OCI-M2 (cell line): ENCODE results near the gene CUL9.

ENCODE experiments used
- DNase-seq: peaks from one replicate; lab custom pipeline; 2025; ENCODE audit not compliant: unreplicated experiment; lab: John Stamatoyannopoulos, UW

The CUL9 gene

GRCh38 chr6:43226192-43226851 is 44.3 kb downstream of the CUL9 start:
- DNase-seq = no peak

- DNase-seq = no peak
Observed at GRCh38 chr6:43228951-43229802, 47.2 kb downstream of the CUL9 start, which contains the start of gene DNPH1. Gene DNPH1 (minus strand): TSS chr6:43229481. CDS start chr6:43229456, 25 bp downstream.

- no peak for DNase-seq
Observed at GRCh38 chr6:43229803-43230620, 48.0 kb downstream of the CUL9 start.

GRCh38 chr6:43231053-43231452 is 49.1 kb downstream of the CUL9 start:
- DNase-seq = no peak

GRCh38 chr6:43231735-43232450 is 49.9 kb downstream of the CUL9 start:
- DNase-seq = no peak

DNA sequence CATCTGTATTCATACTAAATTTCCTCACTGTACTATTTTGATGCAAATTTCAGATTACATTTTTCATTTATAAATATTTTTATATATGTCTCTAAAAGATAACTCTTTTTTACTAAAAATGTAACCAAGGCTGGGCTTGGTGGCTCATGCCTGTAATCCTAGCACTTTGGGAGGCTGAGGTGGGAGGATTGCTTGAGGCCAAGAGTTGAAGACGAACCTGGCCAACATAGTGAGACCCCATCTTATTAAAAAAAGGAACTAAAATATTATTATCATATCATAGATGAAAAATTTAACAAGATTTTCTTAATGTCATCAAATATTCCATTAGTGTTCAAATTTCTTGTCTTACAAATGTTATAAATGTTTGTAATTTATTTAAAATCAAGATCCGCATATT is 53.8 kb downstream of the CUL9 start:
- DNase-seq = no peak

GRCh38 chr6:43239054-43239453 is 57.1 kb downstream of the CUL9 start:
- no peak for DNase-seq

- DNase-seq = no peak
Observed at GRCh38 chr6:43240950-43241349, 59.0 kb downstream of the CUL9 start.

DNA sequence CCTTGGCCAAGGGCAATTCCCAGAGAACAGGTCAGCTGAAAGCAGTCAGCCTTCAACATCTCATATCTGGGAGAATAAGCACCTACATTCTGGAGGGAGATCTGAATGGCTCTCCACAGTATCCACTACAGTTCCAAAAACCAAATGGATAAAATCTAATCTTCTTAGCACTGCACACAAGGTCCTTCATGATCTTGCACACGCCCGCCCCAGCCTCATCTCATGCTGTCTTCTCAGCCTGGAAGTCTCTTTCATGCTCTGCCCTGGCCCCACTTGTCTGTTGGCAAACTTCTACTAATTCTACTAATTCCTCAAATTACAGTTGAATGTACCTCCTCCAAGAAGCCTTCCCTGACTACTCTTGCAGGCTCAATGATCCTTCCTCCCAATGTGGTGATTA is 59.5 kb downstream of the CUL9 start:
- DNase-seq = no peak

- DNase-seq = no peak
Observed at GRCh38 chr6:43242908-43243663, 61.1 kb downstream of the CUL9 start, which contains the start of gene TTBK1. Gene TTBK1 (plus strand): TSS chr6:43243481. CDS start chr6:43246661, 3,180 bp downstream.

GRCh38 chr6:43243664-43244321 is 61.8 kb downstream of the CUL9 start:
- DNase-seq = no peak

DNA sequence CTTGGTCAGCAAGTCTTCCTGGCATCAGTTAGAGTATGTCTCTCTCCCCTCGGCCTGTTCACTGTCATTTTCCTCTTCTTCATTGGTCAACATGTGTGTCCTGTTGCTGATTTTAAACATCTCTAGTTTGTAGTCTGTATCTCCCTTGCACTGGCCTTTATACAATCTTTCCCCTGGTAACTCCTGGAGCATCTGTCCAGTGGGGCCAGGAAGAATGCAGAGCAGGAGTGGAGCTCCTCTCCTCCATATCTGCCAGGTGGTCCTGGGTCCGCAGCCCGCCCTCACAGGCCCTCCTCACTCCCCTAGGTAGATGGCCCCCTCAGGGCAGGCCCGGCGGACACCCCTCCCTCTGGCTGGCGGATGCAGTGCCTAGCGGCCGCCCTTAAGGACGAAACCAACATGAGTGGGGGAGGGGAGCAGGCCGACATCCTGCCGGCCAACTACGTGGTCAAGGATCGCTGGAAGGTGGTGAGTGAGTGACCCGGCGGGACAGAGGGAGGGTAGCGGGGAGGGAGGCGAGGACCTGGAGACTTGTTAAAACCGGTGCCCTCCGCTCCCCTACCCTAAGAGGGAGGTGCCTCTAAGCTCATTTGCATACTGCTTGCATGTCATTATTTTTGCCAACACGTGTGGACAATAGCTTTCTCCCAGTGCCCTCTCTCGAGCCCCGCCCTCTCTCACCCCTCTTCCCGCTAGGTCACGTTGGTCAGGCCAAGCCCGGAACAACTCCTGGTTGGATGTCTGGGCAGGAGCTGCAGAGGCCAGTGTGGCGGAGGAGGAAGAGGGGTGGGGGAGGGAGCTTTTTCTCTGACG is 64.5 kb downstream of the CUL9 start:
- DNase-seq = no peak

DNA sequence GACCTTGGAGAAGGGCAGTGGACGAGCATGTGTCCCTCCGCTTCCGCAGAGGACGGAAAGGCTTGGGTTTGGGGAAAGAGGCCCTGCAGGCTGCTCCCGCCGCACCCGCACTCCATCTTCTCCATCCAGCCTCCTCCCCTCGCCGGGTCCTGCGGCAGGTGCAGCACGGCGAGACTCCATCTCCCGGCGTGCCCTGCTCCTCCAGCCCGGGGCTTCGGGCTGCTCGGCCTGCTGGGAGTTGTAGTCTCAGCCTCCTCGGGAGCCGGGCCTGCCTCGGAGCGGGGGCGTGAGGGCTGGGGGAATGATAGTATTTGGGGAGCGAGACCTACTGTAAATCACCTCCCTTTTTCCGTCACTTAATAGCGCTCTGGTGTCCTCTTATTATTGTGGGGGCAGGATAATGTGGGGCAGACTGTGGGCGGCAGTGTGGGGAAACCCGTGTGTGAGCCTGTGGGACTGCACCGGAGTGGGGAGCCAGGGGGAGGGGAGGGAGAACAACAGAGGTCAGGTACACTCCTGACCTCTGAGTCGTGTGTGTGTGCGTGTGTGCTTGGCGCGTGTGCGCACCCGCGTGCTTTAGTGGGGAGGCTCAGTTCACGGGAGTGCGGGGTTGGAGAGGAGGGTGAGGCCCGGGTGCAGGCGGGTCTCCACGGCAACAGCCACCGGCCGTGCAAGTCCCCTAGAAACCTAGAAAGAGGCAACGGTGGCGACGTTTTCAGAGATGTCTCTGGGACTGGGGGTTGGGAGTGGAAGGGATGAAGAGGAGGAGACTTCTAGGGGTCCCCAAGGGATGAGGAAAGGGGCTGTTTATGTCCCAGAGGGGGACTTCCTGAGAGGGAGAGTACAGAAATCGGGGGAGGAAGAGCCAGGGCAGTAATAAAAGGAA is 65.4 kb downstream of the CUL9 start:
- DNase-seq = no peak

DNA sequence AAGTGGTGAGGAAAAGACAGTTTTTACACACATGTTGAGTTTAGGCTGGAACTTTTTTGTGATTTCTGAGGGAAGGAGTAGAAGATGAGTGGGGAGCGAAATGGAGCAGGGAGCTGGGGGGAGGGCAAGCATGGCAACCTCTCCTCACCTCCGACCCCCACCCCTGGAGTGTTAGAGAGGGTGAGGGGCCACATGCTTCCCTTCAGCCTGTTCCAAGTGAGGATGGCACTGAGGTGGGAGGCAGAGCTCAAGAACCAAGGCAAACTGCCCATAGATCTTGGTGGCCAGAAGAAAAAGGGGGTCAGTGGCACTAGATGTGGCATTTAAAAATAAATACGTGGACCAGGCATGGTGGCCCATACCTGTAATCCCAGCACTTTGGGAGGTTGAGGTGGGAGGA is 66.1 kb downstream of the CUL9 start:
- no peak for DNase-seq

- DNase-seq = no peak
Observed at GRCh38 chr6:43248791-43249190, 66.8 kb downstream of the CUL9 start.

- DNase-seq = no peak
Observed at GRCh38 chr6:43250992-43251373, 69.0 kb downstream of the CUL9 start.

GRCh38 chr6:43253401-43253800 is 71.4 kb downstream of the CUL9 start:
- no peak for DNase-seq
